ENCODE data around the gene RHBDD1. TPM values are rescaled to one million over a fixed set of nuclear protein-coding genes. Genes with fewer than 3 reads are reported as not detected.
"Not testable (repeated sequence)": the region's sequence is repeated elsewhere in the genome, so short reads cannot be mapped to it uniquely, and the experiment has no call there.

The RHBDD1 gene
- total and polyA plus RNA-seq, 9 donors = 11.5 to 95.8 (median 49.5) TPM

DNA sequence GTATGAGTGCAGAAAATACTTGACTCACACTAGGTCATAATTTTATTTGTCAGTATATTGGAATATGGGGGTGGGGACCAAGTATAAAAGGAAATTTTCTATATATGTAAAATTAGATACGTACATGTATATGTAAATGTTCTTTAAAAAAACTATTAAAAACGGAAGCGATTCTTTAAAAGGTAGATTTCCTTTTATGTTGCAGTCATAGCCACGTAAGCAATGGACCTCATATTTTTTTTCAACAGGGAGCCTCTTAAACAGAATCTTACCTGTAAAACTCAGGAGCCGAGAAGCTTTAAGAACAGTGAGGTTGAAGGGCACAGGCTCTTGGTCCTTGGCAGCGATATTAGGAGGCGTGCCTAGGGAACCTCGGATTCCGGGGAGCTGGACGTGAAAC is 3.3 kb downstream of the RHBDD1 start:
- H3K27me3 ChIP-seq = no peaks in the 10 kb centered on the region
- DNase-seq = no peak
- H3K36me3 ChIP-seq = no peaks in the 10 kb centered on the region
- H3K9me3 ChIP-seq = no peaks in the 10 kb centered on the region
- H3K27ac ChIP-seq = no peak overlapping the region
- TF ChIP-seq EP300 (IDR thresholded peaks at IDR 0.05) (no peak), POLR2A (IDR thresholded peaks at IDR 0.05) (no peak)
- TF ChIP-seq, protein P1, sequence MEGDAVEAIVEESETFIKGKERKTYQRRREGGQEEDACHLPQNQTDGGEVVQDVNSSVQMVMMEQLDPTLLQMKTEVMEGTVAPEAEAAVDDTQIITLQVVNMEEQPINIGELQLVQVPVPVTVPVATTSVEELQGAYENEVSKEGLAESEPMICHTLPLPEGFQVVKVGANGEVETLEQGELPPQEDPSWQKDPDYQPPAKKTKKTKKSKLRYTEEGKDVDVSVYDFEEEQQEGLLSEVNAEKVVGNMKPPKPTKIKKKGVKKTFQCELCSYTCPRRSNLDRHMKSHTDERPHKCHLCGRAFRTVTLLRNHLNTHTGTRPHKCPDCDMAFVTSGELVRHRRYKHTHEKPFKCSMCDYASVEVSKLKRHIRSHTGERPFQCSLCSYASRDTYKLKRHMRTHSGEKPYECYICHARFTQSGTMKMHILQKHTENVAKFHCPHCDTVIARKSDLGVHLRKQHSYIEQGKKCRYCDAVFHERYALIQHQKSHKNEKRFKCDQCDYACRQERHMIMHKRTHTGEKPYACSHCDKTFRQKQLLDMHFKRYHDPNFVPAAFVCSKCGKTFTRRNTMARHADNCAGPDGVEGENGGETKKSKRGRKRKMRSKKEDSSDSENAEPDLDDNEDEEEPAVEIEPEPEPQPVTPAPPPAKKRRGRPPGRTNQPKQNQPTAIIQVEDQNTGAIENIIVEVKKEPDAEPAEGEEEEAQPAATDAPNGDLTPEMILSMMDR (IDR thresholded peaks at IDR 0.05) = no peak
- peaks cover 2% of the 10 kb centered on the region for H3K4me1 ChIP-seq (ENCODE audit: insufficient read depth)
- 89 to 94% (median 90%) methylated on average over 10 of the region's 10 CpGs for WGBS, 3 donors
- H3K4me3 ChIP-seq = no peak overlapping the region
- intact Hi-C loops (cut with DNase I) = loop anchor here in 3 of 4 donors (10.0 kb wide), 1 partner anchor 146 kb away; no protein-coding TSS in a partner anchor

DNA sequence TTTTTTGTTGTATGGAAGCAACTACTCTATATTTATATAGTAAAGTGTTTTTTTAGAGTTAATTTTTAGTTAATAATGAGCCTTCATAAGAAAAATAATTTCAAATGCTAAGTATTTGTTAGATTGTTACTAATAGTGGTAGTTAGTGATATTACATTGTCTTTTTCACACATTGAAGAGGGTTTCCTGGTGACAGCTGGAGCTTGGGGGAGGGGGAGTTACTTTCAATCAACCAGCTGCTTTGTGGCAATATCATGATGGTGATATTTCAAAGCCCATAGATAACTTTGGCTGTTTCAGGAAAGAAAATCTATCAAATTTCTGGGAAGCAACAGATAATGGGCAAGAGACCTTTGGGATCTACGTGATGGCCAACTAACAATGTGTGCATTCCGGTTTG is 4.1 kb downstream of the RHBDD1 start:
- H3K27me3 ChIP-seq = no peaks in the 10 kb centered on the region
- H3K36me3 ChIP-seq = no peaks in the 10 kb centered on the region
- H3K27ac ChIP-seq = no peak overlapping the region
- H3K9me3 ChIP-seq = no peaks in the 10 kb centered on the region
- H3K4me1 ChIP-seq (ENCODE audit: insufficient read depth) = peaks cover 2% of the 10 kb centered on the region
- intact Hi-C loops (cut with DNase I) = loop anchor here in 3 of 4 donors (10.0 kb wide), 1 partner anchor 145 kb away; no protein-coding TSS in a partner anchor
- H3K4me3 ChIP-seq = no peak overlapping the region
- 85 to 97% (median 96%) methylated on average over 2 of the region's 2 CpGs for WGBS, 3 donors
- no peak for TF ChIP-seq EP300 (IDR thresholded peaks at IDR 0.05)
- TF ChIP-seq POLR2A (IDR thresholded peaks at IDR 0.05) = no peak
- no peak for DNase-seq

DNA sequence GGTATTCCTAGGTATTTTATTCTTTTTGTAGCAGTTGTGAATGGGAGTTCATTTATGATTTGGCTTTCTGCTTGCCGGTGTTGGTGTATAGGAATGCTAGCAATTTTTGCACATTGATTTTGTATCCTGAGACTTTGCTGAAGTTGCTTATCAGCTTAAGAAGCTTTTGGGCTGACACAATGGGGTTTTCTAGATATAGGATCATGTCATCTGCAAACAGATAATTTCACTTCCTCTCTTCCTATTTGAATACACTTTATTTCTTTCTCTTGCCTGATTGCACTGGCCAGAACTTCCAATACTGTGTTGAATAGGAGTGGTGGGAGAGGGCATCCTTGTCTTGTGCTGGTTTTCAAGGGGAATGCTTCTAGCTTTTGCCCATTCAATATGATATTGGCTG is 7.1 kb downstream of the RHBDD1 start:
- H3K4me1 ChIP-seq (ENCODE audit: insufficient read depth); H3K9me3 ChIP-seq; intact Hi-C loops (cut with DNase I); H3K36me3 ChIP-seq; H3K4me3 ChIP-seq; H3K27me3 ChIP-seq; DNase-seq; H3K27ac ChIP-seq: not testable (repeated sequence)
- WGBS, 3 donors = 97 to 98% (median 98%) methylated on average over 1 of the region's 1 CpG

DNA sequence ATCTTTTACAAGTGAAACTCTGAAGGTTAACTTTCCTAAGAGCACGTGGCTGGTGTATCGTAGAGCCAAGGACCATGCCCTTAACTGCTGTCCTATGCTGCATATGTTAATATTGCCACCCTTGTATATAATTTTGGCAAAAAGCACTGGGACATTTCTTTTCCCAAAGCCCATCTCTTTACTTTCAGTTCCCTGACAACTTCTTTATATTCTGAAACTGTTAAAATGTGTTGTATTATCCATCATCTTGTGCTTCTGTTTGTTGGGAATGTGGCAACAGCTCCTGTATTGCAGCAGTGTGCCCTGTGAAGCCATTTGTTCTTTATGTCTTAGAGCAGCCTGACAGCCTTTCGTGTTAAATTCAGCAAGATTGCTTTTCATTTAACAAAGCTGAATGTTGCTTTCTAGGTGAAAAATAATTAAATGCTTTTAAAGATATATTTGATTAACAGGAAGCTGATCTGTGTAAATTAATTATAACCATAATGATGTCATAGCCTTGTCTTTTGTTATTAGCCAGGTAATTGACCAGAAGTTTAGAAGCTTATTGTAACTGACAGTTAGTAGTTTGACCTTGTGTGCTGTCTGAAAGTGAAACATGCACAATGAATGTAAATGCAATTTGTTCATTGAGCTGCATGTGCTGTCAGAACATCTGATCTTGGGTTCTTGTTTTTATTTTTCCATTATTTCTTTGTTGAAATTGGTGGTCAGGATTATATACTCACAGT is 9.7 kb downstream of the RHBDD1 start:
- TF ChIP-seq, protein P1 (IDR thresholded peaks at IDR 0.05) = no peak
- TF ChIP-seq POLR2A (IDR thresholded peaks at IDR 0.05) = no peak
- no peak for TF ChIP-seq EP300 (IDR thresholded peaks at IDR 0.05)
- Histone ChIP-seq H3K27ac (no peak overlapping the region), H3K9me3 (no peaks in the 10 kb centered on the region), H3K27me3 (no peaks in the 10 kb centered on the region), H3K4me3 (no peak overlapping the region), H3K4me1 (ENCODE audit: insufficient read depth) (peaks cover 2% of the 10 kb centered on the region), H3K36me3 (no peaks in the 10 kb centered on the region)
- DNase-seq = no peak
- intact Hi-C loops (cut with DNase I) = no loop called here
- 61 to 77% (median 75%) methylated on average over 3 of the region's 3 CpGs for WGBS, 3 donors

DNA sequence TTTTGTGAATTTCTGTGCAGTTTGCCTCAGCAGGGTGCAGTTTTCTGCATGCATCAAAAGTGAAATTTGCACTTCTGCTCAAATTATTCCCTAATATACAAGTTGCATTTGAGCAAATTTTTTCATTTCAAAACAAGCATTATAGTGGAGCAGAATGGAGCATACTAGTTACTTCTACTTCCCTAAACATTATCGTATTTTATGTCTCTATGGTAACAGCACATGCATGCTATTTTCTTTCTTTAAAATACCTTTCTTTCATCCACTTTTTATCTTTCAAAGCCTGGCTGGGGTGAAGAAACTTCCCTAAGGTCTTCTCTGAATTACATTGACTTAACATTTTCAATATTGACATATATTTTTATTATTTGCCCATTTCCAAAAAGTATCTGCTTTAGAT is 11.2 kb downstream of the RHBDD1 start:
- H3K27ac ChIP-seq = no peak overlapping the region
- WGBS, 3 donors = 63 to 68% (median 65%) methylated on average over 1 of the region's 1 CpG
- no peak for DNase-seq
- intact Hi-C loops (cut with DNase I) = no loop called here
- no peaks in the 10 kb centered on the region for H3K4me1 ChIP-seq (ENCODE audit: insufficient read depth)
- H3K36me3 ChIP-seq = no peaks in the 10 kb centered on the region
- no peak overlapping the region for H3K4me3 ChIP-seq
- no peaks in the 10 kb centered on the region for H3K9me3 ChIP-seq
- TF ChIP-seq POLR2A (IDR thresholded peaks at IDR 0.05) = no peak
- H3K27me3 ChIP-seq = no peaks in the 10 kb centered on the region

DNA sequence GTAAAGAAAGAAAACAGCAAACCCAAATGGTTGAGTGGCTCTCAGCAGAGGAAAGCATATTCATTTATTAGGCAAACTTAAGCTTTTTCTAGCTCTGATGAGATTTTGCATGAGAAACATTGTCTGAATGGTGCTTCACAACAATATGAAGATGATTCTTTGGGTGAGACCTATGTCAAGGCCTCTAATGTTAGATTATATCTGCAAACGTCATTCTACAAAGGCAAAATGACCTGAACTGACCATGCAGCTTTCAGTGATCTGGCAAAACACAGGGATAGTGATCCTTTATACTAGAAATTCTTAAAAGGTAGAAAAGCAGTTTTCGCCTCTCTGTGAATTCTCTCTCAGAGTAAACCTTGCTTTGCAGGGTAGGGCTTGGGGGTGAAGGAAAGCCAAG is 11.7 kb downstream of the RHBDD1 start:
- no peak overlapping the region for H3K27ac ChIP-seq
- H3K36me3 ChIP-seq = no peaks in the 10 kb centered on the region
- DNase-seq = no peak
- no peak overlapping the region for H3K4me3 ChIP-seq
- no peaks in the 10 kb centered on the region for H3K27me3 ChIP-seq
- TF ChIP-seq, protein P1 (IDR thresholded peaks at IDR 0.05) = no peak
- TF ChIP-seq EP300 (IDR thresholded peaks at IDR 0.05) (no peak), POLR2A (IDR thresholded peaks at IDR 0.05) (no peak)
- 72 to 75% (median 74%) methylated on average over 2 of the region's 2 CpGs for WGBS, 3 donors
- intact Hi-C loops (cut with DNase I) = no loop called here
- H3K4me1 ChIP-seq (ENCODE audit: insufficient read depth) = no peaks in the 10 kb centered on the region
- no peaks in the 10 kb centered on the region for H3K9me3 ChIP-seq
